GM18951 (cell line): ENCODE results near the gene IL15RA.

Experiments used
- POLR2A ChIP-seq: IDR thresholded peaks from 4 replicates; pipeline ENCODE4 v1.6.1; 2011; ENCODE audit warnings: mild to moderate bottlenecking; ENCODE audit not compliant: insufficient read length, insufficient read depth; ENCODE audit errors: extremely low read depth
- in situ Hi-C: fragments of 300-500 bp; cut with MboI; formaldehyde crosslinking; loops from one replicate; pipeline ENCODE4 v1.12.0; 2022; ENCODE audit warnings: low sequenced_read_pairs, mixed read lengths, inconsistent platforms; ENCODE audit not compliant: unreplicated experiment

IL15RA gene

GRCh38 chr10:5960070-5960972 is 17.0 kb downstream of the IL15RA start:
- no peak for TF ChIP-seq POLR2A
- in situ Hi-C loops, result no loop called here

- no peak for TF ChIP-seq POLR2A
Measured at GRCh38 chr10:5959581-5960069, 17.7 kb downstream of the IL15RA start.

DNA sequence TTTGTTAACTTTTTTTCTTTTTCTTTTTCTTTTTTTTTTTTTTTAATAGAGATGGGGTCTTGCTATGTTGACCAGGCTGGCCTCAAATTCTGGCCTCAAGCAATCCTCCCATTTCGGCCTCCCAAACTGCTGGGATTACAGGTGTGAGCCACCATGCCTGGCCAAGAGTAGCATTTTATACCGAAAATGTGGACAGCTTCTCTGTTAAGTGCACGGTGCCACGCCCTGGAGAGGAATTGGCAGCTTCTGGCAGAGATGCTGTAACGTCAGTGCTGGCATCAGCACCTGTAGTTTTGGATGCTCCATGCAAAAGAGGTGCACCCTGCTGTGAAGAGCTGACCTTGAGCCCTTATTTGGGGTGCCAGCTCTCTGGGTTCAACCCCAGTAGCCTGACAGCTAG is 18.2 kb downstream of the IL15RA start:
- TF ChIP-seq POLR2A, result no peak
- in situ Hi-C loops, result no loop called here

More at GRCh38 chr10:5959581-5960069, 17.7 kb downstream of the IL15RA start:
- in situ Hi-C loops, result no loop called here

DNA sequence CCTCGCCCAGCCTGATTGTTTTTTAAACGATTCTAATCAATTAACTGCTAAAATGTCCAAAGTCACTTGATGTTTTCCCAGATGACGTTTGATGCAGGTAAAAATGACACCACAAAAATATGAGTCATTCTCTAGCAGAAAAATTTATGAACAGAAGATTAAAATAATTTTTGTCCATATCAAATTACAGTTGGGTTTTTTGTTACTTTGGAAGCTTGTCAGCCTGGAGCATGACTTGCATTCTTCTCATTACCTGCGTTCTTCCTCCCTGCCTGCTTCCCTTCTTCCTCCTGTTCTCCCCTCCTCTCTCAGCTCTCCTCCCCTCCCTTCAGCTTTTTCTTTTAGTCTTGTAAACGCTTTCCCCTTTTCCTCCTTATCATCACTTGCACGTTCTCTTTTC is 18.7 kb downstream of the IL15RA start:
- in situ Hi-C loops, result no loop called here

GRCh38 chr10:5958077-5958476 is 19.3 kb downstream of the IL15RA start:
- TF ChIP-seq POLR2A, result no peak
- in situ Hi-C loops, result no loop called here

More for the DNA sequence above, 18.7 kb downstream of the IL15RA start:
- TF ChIP-seq POLR2A, result no peak

GRCh38 chr10:5956146-5956936 is 21.0 kb downstream of the IL15RA start:
- TF ChIP-seq POLR2A, result no peak
- in situ Hi-C loops, result no loop called here

- in situ Hi-C loops, result no loop called here
- no peak for TF ChIP-seq POLR2A
Measured at GRCh38 chr10:5953676-5954075, 23.7 kb downstream of the IL15RA start.

DNA sequence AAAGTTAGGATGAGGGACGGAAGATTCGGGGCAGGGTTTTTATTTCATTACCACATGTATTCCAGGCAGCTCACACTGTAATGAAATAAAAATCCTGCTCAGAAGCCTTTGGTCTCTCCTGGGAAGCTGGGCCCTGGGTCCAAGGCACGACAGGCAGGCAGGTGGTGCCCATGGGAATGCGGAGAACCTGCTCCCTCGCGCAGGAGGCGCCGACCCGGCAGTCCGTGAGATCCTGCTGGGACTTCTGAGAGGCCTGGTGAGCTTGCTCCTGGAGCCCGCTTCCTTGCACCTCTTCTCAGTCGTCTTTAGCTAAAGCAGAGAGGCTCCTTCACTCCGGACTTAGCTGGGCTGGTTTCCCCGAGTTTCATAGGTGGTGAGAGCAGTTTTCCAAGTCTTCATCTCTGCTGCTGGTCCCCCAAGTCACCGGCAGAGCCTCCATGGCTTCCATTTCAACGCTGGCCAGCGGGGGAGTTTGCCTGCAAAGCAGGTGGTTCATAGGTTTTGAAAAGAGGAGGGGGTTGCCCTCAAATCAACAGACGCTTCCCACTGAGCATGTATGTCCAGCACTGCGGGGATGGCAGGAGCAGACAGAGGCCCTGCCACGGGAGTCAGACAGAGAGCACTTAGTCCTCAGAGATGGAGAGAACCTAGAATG is 24.5 kb downstream of the IL15RA start:
- TF ChIP-seq POLR2A, result no peak
- in situ Hi-C loops, result no loop called here

GRCh38 chr10:5951721-5952407 is 25.5 kb downstream of the IL15RA start:
- in situ Hi-C loops, result no loop called here
- no peak for TF ChIP-seq POLR2A

- TF ChIP-seq POLR2A, result no peak
- in situ Hi-C loops, result no loop called here
Measured at GRCh38 chr10:5951167-5951711, 26.1 kb downstream of the IL15RA start.

DNA sequence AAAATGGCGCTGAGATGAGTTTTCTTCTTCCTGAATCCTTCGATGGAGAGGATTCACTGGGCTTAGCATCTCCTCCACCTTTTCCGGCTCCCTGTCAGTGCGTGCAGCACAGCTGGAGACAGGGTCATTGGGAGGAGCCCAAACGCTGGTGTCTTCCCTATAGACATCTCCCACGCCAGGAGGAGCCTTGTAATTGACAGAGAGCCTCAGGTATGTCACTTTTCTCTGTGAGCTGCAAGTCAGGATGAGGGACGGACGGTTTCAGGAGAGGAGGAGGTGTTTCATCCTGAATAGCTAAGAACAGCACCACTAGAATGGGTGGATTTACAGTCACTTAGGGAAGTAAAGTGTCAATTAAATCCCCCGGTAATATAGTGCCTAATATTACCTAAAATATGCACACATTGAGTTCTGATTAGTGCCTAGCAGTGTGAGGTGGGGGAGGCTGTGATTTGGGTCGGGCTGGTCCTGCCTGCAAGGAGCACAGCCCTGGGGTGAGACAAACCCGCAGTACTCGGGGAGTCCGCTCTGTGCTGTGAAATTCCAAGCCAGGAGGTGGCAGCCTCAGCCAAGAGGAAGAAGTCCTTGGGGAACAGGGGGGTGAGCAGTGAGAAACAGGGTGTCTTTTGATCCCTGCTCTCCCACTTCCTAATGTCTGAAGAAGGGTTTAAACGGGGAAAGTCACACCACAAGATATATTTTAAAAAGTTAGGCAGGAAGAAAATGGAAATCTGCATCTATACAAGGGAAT is 28.2 kb downstream of the IL15RA start:
- in situ Hi-C loops, result no loop called here
- TF ChIP-seq POLR2A, result no peak

DNA sequence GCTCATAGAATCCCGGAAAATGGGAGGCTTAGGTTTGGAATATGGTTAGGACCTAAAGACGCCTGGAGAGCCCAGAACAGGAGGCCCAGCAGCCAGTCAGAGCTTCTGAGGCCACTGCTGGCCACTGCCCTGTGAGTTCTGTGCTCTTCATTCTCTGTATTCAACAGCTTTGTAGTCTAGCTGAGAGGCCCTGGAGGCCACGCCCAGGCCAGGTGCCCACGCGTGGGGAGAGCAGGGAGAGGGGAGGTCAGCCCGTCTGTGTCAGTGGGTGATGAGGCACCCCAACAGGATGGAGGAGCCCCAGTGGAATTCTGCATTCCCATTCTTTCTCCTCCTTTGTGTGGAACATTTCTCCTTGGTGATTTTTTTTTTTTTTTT is 29.1 kb downstream of the IL15RA start:
- in situ Hi-C loops, result no loop called here
- no peak for TF ChIP-seq POLR2A
